NCI-H2227 treated with DMSO at 0.1 percent for 48 hours (cell line): Measurements from ENCODE around the gene MST1R.
A peak's percentile ranks its signal among the peaks of the same experiment; 100 is the strongest.
"Not testable (repeated sequence)": the region's sequence is repeated elsewhere in the genome, so short reads cannot be mapped to it uniquely, and the experiment has no call there.

Experiments
- DNase-seq: peaks from one replicate; lab custom pipeline; 2025; lab: John Stamatoyannopoulos, UW

MST1R gene

GRCh38 chr3:49903451-49904424 lies at the start of gene MST1R:
Gene MST1R (minus strand): TSS chr3:49903873. CDS start chr3:49903609, 264 bp downstream.
- no peak for DNase-seq

DNA sequence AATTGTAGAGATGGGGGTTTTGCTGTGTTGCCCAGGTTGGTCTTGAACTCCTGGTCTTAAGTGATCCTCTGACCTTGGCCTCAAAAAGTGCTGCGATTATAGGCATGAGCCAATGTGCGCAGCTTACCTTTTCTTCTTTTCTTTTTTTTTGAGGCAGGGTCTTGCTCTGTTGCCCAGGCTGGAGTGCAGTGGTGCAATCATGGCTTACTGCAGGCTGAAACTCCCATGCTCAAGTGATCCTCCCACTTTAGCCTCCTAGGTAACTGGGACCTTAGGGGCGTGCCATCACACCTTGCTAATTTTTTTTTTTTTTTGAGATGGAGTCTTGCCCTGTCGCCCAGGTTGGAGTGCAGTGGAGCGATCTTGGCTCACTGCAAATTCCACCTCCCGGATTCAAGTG lies 49.3 kb upstream of the MST1R start:
- no peak for DNase-seq

- DNase-seq: no peak
Observed at GRCh38 chr3:49942651-49943050, 39.0 kb upstream of the MST1R start.

- no peak for DNase-seq
Observed at GRCh38 chr3:49940667-49941249, 37.1 kb upstream of the MST1R start.

DNA sequence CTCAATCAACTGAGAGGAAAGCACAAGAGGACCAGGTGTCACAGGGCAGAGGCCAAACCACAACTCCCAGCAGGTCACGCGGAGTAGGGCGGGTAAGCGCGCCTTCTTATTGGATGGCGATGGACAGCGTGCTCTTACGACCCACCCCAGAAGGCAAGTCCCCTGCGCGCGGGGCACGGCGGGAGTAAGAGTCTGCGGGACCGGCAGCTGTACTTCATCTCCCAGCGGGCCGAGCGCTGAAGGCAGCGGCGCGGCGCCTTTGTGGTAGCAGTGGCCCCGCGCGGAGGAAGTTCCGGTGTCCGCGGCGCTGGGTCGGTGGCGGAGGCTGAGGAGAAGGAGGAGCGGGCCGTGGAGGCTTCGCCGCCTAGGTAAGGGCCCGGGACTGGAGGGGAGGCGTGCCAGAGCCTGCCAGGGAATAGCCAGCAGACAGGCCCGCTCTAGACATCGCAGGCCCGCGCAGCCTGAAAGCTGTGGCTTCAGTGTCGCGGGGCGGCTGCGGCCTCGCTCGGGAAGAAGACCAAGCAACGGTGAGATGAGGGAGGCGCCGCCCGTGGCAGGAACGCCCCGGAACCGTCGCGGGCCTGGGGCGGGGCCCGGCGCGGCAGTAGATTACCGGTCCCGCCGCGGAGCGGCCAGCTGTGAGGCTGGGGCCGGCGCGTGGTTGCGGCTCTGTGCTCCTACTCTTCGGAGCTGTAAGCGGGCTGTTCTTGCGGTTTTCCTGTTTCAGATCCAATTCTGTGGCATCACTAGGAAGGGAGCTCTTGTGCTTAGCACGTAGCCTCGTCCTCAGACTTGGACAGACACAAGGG lies 36.4 kb upstream of the MST1R start, which contains the start of gene RBM6:
Gene RBM6 (plus strand): TSS at position 293 of the 809 bp plus-strand sequence. CDS start 22,492 bp downstream, outside the sequence.
- peak; percentile 93 for DNase-seq

GRCh38 chr3:49937090-49937489 lies 33.4 kb upstream of the MST1R start:
- DNase-seq: no peak

- not testable (repeated sequence) for DNase-seq
Observed at GRCh38 chr3:49932281-49932680, 28.6 kb upstream of the MST1R start.

DNA sequence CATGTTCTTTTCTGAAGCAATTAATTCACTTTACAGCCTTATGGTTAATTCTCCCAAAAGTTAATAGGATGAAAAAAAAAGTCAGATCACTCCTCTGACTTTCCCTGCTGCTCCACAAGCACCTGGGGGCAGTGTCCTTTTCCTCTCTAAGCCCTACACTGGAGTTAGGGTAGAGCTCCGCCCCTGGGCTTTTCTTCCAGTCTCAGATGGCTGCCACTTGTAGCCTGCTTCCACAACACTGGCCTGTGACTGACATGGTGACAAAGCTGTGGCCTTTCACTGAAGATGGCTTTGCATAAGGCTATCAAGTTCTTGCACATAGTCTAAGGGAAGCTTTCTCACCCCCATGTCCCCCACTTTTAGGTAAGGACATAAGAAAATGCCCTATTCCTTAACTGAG lies 27.2 kb upstream of the MST1R start:
- no peak for DNase-seq

GRCh38 chr3:49930168-49930690 lies 26.6 kb upstream of the MST1R start:
- no peak for DNase-seq

DNA sequence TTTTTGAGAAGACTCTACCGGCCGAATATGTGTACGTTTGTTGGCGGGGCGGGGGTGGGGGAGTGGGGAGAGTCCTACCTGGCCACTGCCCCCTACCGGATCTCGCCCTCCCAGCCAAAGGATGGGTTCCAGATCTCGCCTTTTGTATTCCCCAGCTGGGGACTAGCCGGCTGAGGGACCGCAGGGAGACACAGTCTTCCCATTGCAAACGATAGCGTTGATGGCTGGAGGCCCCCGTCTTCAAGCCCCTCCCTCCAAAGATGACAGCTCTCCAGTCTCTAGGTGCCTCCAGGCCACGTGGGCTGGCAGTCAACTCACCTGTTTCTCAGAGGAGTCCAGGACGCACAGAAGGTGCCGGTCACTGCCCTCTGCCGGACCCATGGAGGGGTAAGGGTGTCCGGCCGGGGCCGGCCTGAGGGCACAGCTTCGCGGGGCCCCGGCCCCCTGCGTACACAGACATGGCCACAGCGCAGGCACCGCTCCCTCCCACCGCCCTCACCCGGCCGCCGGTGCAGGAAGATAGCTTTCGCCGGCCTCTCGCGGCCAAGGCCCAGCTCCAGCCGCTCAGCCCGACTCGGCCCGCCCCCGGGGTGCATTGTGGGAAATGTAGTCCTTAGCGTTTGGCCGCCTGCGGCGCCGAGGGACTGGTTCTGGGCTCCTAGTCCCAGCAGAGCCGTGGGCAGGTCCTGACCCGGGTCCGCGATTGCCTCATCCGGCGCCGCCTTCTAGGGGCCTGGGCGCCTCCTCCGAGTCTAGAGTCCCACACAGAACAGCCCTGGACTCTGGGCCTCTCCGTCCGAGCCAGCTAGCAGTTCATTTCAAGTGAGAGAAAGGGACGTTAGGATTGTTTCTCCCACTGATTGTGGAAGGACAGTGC lies 25.9 kb upstream of the MST1R start, which contains the start of gene MON1A:
Gene MON1A (minus strand): TSS at position 521 of the 877 bp plus-strand sequence. CDS start 16,465 bp downstream, outside the sequence.
- peak; percentile 76 for DNase-seq

DNA sequence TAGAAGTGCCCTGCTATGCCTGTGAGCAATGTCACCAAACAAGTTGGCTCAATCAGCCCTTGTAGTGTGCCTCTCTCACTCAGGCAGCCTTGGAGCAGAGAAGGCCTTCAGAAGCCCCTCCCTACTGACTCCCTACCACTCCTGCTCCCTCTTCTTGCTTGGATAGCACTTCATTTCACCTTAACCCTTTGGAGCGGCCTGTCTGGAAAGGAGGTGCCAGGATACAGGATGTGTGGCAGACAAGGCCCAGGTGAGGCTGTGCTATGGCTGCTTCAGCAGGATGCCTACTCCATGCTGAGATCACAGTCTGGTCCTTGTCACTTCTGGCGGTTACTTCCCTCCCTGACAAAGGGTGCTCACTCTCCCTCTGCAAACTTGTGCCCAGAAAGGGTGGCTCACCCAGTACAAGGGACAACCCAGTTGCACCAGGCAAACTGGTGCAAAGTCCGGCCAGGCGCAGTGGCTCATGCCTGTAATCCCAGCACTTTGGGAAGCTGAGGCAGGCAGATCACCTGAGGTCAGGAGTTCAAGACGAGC lies 24.9 kb upstream of the MST1R start:
- no peak for DNase-seq

DNA sequence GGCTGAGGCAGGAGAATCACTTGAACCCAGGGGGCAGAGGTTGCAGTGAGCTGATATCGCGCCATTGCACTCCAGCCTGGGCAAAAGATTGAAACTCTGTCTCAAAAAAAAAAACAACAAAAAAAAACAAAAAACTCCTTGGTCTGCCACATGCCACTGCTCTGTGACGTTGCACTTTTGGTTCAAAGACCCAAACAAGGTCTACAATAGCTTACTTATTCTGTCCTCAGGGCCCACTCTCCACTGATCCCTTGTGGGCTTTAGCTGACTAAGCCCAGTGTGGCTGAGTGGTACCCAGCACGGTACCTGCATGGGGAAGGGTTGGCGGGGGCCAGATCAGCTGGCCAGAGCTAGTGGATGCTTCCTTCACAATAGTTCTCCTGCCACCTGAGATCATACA lies 24.1 kb upstream of the MST1R start:
- no peak for DNase-seq

GRCh38 chr3:49926117-49926728 lies 22.6 kb upstream of the MST1R start:
- DNase-seq: no peak

GRCh38 chr3:49925485-49925884 lies 21.8 kb upstream of the MST1R start:
- no peak for DNase-seq

- no peak for DNase-seq
Observed at GRCh38 chr3:49924683-49925082, 21.0 kb upstream of the MST1R start.

DNA sequence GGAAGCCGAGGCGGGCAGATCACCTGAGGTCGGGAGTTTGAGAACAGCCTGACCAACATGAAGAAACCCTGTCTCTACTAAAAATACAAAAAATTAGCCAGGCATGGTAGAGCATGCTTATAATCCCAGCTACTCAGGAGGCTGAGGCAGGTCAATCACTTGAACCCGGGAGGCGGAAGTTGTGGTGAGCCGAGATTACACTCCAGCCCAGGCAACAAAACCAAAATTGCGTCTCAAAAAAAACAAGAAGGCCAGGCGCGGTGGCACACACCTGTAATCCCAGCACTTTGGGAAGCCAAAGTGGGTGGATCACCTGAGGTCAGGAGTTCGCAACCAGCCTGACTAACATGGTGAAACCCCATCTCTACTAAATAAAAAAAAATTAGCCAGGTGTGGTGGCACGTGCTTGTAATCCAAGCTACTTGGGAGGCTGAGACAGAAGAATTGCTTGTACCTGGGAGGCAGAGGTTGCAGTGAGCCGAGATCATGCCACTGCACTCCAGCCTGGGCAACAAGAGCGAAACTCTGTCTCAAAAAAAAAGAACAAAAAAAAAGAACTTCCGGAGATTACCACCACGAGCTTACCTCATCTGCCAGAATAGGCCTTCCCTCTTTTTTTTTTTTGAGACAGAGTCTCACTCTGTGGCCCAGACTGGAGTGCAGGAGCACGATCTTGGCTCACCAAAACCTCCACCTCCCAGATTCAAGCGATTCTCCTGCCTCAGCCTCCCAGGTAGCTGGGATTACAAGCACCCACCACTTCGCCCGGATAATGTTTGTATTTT lies 14.3 kb upstream of the MST1R start:
- not testable (repeated sequence) for DNase-seq

DNA sequence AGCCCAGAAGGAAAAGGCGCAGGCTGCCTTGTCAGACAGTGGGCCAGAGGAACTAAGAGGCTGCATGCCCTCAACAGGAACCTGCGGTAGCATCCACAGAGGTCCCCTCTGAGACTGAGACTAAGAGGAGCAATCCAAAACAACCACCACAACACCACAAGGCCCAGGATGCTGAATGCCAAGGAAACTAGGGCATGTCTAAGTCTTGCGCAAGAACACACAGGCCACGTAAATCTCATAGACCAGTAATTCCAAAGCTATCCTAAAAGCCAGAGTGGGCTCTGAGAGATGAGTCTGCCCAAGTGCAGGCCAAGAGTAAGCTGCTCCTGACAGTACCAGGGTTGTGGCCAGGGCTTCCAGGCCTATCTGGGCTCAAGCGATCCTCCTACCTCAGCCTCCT lies 13.0 kb upstream of the MST1R start:
- DNase-seq: no peak

DNA sequence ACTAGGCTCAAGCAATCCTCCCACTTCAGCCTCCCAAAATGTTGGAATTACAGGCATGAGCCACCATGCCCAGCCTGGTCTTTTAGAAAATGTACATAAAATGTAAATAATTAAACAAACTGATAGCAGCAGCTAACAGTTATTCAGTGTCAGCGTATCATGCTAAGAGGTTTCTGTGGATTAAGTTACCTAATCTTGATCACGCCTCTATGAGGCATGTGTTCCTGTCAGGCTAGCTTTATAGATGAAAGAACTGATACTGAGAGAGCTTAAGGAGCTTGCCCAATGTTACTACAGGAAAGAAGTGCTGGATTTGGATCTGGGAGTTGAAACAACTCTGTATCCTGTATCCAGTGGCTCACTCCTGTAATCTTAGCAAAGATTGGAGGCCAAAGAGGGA lies 11.2 kb upstream of the MST1R start:
- no peak for DNase-seq

DNA sequence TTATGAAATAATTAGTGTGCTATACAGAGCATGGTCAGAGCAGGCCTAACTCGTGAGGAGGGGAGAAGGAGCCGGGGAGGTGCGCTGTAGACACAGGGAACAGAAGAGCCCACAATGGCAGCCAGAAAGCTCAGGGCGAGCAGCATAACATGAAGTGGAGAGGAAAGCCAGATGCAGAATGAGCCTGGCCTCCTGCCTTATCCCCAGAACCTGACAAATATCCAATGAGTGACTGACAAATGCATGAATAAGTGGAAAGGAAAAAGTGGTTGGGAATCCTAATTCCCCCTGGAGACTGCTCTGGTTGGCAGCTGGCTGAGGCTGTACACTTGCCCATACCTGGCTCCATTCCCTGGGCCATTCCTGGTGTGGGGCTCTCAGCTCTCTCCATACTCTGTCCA lies 9.2 kb upstream of the MST1R start:
- DNase-seq: peak; percentile 88
